Keratinocyte (primary cell): ENCODE data around the gene RASD2. TPM values are rescaled to one million over a fixed set of nuclear protein-coding genes. Genes with fewer than 3 reads are reported as not detected.

Experiments used
- DNase-seq: peaks from one replicate; pipeline ENCODE4 v3.0.0-alpha.2; 2011; ENCODE audit warnings: low read depth, missing footprints, low spot score
- FAIRE-seq: peaks from 2 replicates; lab custom pipeline; 2011; peaks lifted over from hg19 to GRCh38; lab: Jason Lieb, UNC
- H2AFZ ChIP-seq: 2 replicates; pipeline ENCODE4 v1.6.0; 2012; ENCODE audit warnings: low read length, control low read depth, inconsistent platforms; ENCODE audit not compliant: control insufficient read depth
- H3K27ac ChIP-seq: 2 replicates; pipeline ENCODE4 v1.5.1; 2011; ENCODE audit warnings: low read length; ENCODE audit not compliant: control insufficient read depth, insufficient read depth
- H3K27me3 ChIP-seq: 3 replicates; pipeline ENCODE4 v1.6.0; 2011; ENCODE audit warnings: low read length; ENCODE audit not compliant: control insufficient read depth, insufficient read depth; ENCODE audit errors: extremely low read depth
- H3K36me3 ChIP-seq, 2 experiments: 2 replicates in 1 of 2; 3 replicates in 1 of 2; pipeline ENCODE4 v1.5.1; 2011; ENCODE audit warnings: low read length in 2 of 2, mild to moderate bottlenecking in 1 of 2; ENCODE audit not compliant: control insufficient read depth in 2 of 2, insufficient read depth in 2 of 2; ENCODE audit errors: extremely low read depth in 1 of 2
- H3K4me1 ChIP-seq: 3 replicates; pipeline ENCODE4 v1.5.1; 2011; ENCODE audit warnings: low read length; ENCODE audit not compliant: control insufficient read depth, insufficient read depth; ENCODE audit errors: extremely low read depth
- H3K4me2 ChIP-seq: 3 replicates; pipeline ENCODE4 v1.6.0; 2011; ENCODE audit warnings: low read depth, low read length; ENCODE audit not compliant: control insufficient read depth, insufficient read depth; ENCODE audit errors: extremely low read depth
- H3K4me3 ChIP-seq, 3 experiments: fragments of 200-600 bp in 1 of 3; sonication (generic) in 1 of 3; 2 replicates in 2 of 3; 3 replicates in 1 of 3; pipeline ENCODE4 v1.5.1; 2011 to 2016; ENCODE audit warnings: low read length in 3 of 3, mild to moderate bottlenecking in 3 of 3, control low read depth in 2 of 3, inconsistent platforms in 1 of 3, low read depth in 1 of 3, mixed read lengths in 1 of 3, mixed run types in 1 of 3, moderate library complexity in 1 of 3; ENCODE audit not compliant: control insufficient read depth in 2 of 3, insufficient read depth in 2 of 3; ENCODE audit errors: extremely low read depth in 1 of 3
- H3K79me2 ChIP-seq: 2 replicates; pipeline ENCODE4 v1.6.0; 2012; ENCODE audit warnings: low read length; ENCODE audit not compliant: control insufficient read depth, insufficient read depth
- H3K9ac ChIP-seq: 3 replicates; pipeline ENCODE4 v1.6.0; 2011; ENCODE audit warnings: low read length; ENCODE audit not compliant: control insufficient read depth, insufficient read depth; ENCODE audit errors: extremely low read depth
- H3K9me1 ChIP-seq: 3 replicates; pipeline ENCODE4 v1.6.0; 2011; ENCODE audit warnings: low read length; ENCODE audit not compliant: control insufficient read depth, insufficient read depth; ENCODE audit errors: extremely low read depth
- H3K9me3 ChIP-seq: 2 replicates; pipeline ENCODE4 v1.5.1; 2012; ENCODE audit warnings: low read depth, low read length; ENCODE audit not compliant: control insufficient read depth
- H4K20me1 ChIP-seq: 3 replicates; pipeline ENCODE4 v1.6.0; 2011; ENCODE audit warnings: low read length; ENCODE audit not compliant: control insufficient read depth, insufficient read depth; ENCODE audit errors: extremely low read depth
- CTCF ChIP-seq, 3 experiments: IDR thresholded peaks in 1 of 3; conservative IDR thresholded peaks in 1 of 3; optimal IDR thresholded peaks in 1 of 3; 2 replicates in 2 of 3; 3 replicates in 1 of 3; pipeline versions ENCODE3 to v1.5.1; 2011; ENCODE audit warnings: low read length in 3 of 3, mild to moderate bottlenecking in 3 of 3, moderate library complexity in 2 of 3, control low read depth in 1 of 3, inconsistent platforms in 1 of 3; ENCODE audit not compliant: insufficient read depth in 2 of 3; ENCODE audit errors: extremely low read depth in 1 of 3
- EZH2 ChIP-seq: IDR thresholded peaks from one replicate; pipeline ENCODE4 v1.6.1; 2012; ENCODE audit warnings: inconsistent platforms, mild to moderate bottlenecking, low read length, moderate library complexity
- dilution Hi-C: fragments of 300-500 bp; cut with MboI; formaldehyde crosslinking; loops from one replicate; pipeline ENCODE4 v1.7.0; 2020; ENCODE audit warnings: low sequenced_read_pairs; ENCODE audit not compliant: extremely low pct_ligation_motif_present
- polyA plus RNA-seq, 5 experiments: library from polyadenylated mRNA; depleted of rRNA in 3 of 5; stranded (reverse) in 3 of 5; stranded (forward) in 1 of 5; unstranded in 1 of 5; fragments of >200 nt; gene quantifications; 1 replicate in 1 of 5; 2 replicates in 3 of 5; 3 replicates in 1 of 5; pipeline versions ENCODE4 v1.2.1 to v1.2.3, GENCODE V29; 2011 to 2012; ENCODE audit warnings: missing spikeins in 2 of 5, low read depth in 1 of 5, low replicate concordance in 1 of 5

The RASD2 gene
- polyA plus RNA-seq, 1 donor (not counting 4 experiments of a cell fraction or from before 2014, with no cell fraction given), result 0.03 TPM

DNA sequence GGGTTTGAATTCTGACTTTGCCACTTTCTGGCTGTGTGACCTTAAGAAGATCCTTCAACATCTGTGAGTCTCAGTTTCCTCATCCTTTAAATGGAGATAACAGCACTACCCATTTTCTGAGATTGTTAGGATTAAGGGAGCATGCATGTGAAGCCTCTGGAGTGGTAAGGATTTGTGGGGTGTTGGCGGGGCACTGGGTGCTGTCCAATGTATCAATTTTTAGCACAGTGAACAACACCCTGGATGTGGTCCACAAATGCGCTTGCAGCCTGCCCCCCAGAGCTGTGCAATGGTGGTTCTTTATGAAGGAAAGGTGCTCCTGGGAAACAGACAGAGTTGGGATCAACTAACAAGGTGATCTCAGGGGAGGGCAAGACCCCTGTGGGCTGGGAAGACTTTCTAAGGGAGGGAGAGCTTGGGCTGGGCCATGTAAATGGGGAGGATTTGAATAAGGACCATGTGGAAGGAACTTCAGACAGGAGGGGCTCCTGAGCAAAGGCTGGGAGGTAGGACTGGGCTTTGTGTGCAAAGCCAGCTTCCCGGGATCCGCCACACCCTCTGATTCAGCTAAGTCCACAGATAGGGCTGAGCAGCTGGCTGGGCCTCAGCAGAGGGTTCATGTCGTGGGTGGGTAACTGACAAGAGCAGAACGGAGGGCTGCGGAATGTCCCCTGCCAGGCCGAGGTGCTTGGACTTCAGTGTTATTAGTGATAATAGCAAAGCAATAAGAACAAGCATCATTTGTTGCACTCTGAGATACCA, 22.7 kb upstream of the RASD2 start:
- dilution Hi-C loops, result no loop called here
- Histone ChIP-seq H3K9me3 (no peaks in the 10 kb centered on the region), H3K36me3 (no peaks in the 10 kb centered on the region), H3K9ac (no peak overlapping the region), H3K27ac (no peak overlapping the region), H3K27me3 (no peaks in the 10 kb centered on the region), H2AFZ (no peak overlapping the region), H3K4me3 (no peak overlapping the region), H3K4me2 (no peak overlapping the region), H3K79me2 (no peaks in the 10 kb centered on the region), H4K20me1 (no peaks in the 10 kb centered on the region), H3K9me1 (no peaks in the 10 kb centered on the region), H3K4me1 (peaks cover 20% of the 10 kb centered on the region)
- FAIRE-seq (no peak), DNase-seq (no peak)
- TF ChIP-seq EZH2, result no peak
- no peak for TF ChIP-seq CTCF (optimal IDR thresholded peaks at IDR 0.05 in 1 of 3, IDR thresholded peaks at IDR 0.05 in 1 of 3, conservative IDR thresholded peaks at IDR 0.05 in 1 of 3; ENCODE audit: extremely low read depth in 1 of 3, insufficient read depth in 2 of 3, low read length in 3 of 3)

DNA sequence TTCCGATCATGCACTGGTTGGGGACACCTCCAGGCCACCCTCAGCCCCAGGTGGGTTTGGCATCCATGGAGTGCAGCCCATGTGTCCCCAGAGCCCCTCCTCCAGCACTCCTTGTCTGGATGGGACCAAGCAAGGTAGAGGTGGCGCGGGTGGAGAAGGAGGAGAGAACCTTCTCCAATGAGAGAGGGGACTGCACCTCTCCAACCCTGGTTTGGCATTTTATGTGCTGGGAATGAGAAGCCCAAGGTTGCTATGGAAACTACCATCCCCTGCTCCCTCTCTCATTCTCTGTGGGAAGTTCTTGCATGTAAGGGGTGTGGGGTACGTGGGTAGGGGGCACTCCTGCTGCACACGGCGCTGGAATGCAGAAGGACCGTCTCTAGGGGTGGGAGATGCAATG, 21.8 kb upstream of the RASD2 start:
- dilution Hi-C loops, result no loop called here
- Histone ChIP-seq H3K9ac (no peak overlapping the region), H4K20me1 (no peaks in the 10 kb centered on the region), H3K9me1 (no peaks in the 10 kb centered on the region), H2AFZ (no peak overlapping the region), H3K79me2 (no peaks in the 10 kb centered on the region), H3K4me2 (no peak overlapping the region), H3K27me3 (no peaks in the 10 kb centered on the region), H3K36me3 (no peaks in the 10 kb centered on the region), H3K9me3 (no peaks in the 10 kb centered on the region), H3K27ac (no peak overlapping the region), H3K4me3 (no peak overlapping the region), H3K4me1 (peaks cover 20% of the 10 kb centered on the region)
- DNase-seq, result no peak
- TF ChIP-seq EZH2 (no peak), CTCF (optimal IDR thresholded peaks at IDR 0.05 in 1 of 3, IDR thresholded peaks at IDR 0.05 in 1 of 3, conservative IDR thresholded peaks at IDR 0.05 in 1 of 3; ENCODE audit: extremely low read depth in 1 of 3, insufficient read depth in 2 of 3, low read length in 3 of 3) (no peak)
- no peak for FAIRE-seq
